ENCODE results near the gene AGL.

DNA sequence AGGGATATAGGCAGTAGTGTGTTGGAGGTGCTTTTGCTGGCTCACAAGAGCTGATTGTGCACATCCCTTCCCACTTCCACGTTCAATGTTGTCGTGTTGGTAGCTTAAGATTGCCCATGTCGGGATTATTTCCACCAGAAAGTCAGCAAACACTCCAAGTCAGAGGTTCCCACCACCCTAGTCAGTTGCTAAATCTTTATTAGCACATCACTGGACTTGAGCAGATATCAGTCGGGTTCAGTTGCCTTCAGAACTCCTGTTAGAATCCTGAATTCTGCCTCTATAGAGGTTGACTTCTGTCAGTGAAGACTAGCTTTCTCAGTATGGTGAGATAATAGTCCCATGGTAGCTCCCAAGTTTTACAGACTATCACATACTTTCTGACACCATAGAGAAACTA lies 10.5 kb downstream of the AGL start:
- TF ChIP-seq, protein P1, sequence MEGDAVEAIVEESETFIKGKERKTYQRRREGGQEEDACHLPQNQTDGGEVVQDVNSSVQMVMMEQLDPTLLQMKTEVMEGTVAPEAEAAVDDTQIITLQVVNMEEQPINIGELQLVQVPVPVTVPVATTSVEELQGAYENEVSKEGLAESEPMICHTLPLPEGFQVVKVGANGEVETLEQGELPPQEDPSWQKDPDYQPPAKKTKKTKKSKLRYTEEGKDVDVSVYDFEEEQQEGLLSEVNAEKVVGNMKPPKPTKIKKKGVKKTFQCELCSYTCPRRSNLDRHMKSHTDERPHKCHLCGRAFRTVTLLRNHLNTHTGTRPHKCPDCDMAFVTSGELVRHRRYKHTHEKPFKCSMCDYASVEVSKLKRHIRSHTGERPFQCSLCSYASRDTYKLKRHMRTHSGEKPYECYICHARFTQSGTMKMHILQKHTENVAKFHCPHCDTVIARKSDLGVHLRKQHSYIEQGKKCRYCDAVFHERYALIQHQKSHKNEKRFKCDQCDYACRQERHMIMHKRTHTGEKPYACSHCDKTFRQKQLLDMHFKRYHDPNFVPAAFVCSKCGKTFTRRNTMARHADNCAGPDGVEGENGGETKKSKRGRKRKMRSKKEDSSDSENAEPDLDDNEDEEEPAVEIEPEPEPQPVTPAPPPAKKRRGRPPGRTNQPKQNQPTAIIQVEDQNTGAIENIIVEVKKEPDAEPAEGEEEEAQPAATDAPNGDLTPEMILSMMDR (IDR thresholded peaks at IDR 0.05) = no peak
- no peak for TF ChIP-seq POLR2A (IDR thresholded peaks at IDR 0.05)
